HCT116 (cell line): ENCODE results near the gene ABI1. TPM values are rescaled to one million over a fixed set of nuclear protein-coding genes. Genes with fewer than 3 reads are reported as not detected.

Experiments
- ATAC-seq: fragments of 200-7000 bp; cut with Tn5 transposase; 2 replicates; pipeline ENCODE4 v1.9.1; 2020; ENCODE audit warnings: mild to moderate bottlenecking, moderate library complexity
- BruUV-seq: library from RNA; stranded (reverse); fragments of 400-500 nt; replicated peaks from 2 replicates; lab custom pipeline; 2021; lab: Mats Ljungman, UMichigan
- CTCF ChIA-PET: fragments of 300-600 bp; sonication (Branson Sonifier 250); formaldehyde crosslinking; loops from one replicate; lab custom pipeline; 2021; ENCODE audit warnings: antibody characterized with exemption; lab: Charles Lee
- POLR2A ChIA-PET: fragments of 300-600, 350-600 bp; sonication (Branson Sonifier 250); formaldehyde crosslinking; loops from one replicate; lab custom pipeline; 2021; ENCODE audit warnings: antibody characterized with exemption; lab: Charles Lee
- RAD21 ChIA-PET, 2 experiments: fragments of 300-600 bp; sonication (Branson Sonifier 250); formaldehyde crosslinking; loops; one replicate each; lab custom pipeline; 2023; ENCODE audit warnings: low total read pairs in 2 of 2; ENCODE audit not compliant: uncharacterized antibody in 2 of 2, unreplicated experiment in 2 of 2, low non-redundant PET in 1 of 2; lab: Charles Lee
- DNase-seq: peaks from one replicate; pipeline ENCODE4 v3.0.0-alpha.2; 2010; ENCODE audit warnings: low read depth, low spot score
- H2AFZ ChIP-seq: fragments of 200-600 bp; shearing (Covaris generic), sonication (generic); 2 replicates; pipeline ENCODE4 v1.6.1; 2017; ENCODE audit warnings: low read depth, mixed run types, mixed read lengths, antibody characterized with exemption, low read length; ENCODE audit not compliant: poor library complexity, severe bottlenecking
- H3K27ac ChIP-seq: 2 replicates; pipeline ENCODE4 v1.5.1; 2012; ENCODE audit warnings: low read depth, low read length
- H3K27me3 ChIP-seq: fragments of 200-600 bp; sonication (generic); 2 replicates; pipeline ENCODE4 v1.6.1; 2016; ENCODE audit warnings: mixed run types, low read length, mixed read lengths; ENCODE audit not compliant: insufficient read depth
- H3K36me3 ChIP-seq, 2 experiments: fragments of 200-500 bp in 1 of 2; fragments of 200-600 bp in 1 of 2; sonication (Bioruptor generic) in 1 of 2; sonication (generic) in 1 of 2; 2 replicates each; pipeline versions ENCODE4 v1.5.1 to v1.6.1; 2014 to 2016; ENCODE audit warnings: low read length in 2 of 2, inconsistent platforms in 1 of 2, mixed read lengths in 1 of 2, mixed run types in 1 of 2; ENCODE audit not compliant: insufficient read depth in 2 of 2, control insufficient read depth in 1 of 2
- H3K4me1 ChIP-seq, 2 experiments: fragments of 200-600 bp in 1 of 2; sonication (generic) in 1 of 2; 2 replicates each; pipeline versions ENCODE4 v1.5.1 to v1.6.1; 2012 to 2017; ENCODE audit warnings: low read length in 2 of 2, inconsistent platforms in 1 of 2, mild to moderate bottlenecking in 1 of 2, mixed read lengths in 1 of 2, mixed run types in 1 of 2, moderate library complexity in 1 of 2; ENCODE audit not compliant: insufficient read depth in 2 of 2, control insufficient read depth in 1 of 2
- H3K4me2 ChIP-seq: fragments of 200-600 bp; sonication (generic); 2 replicates; pipeline ENCODE4 v1.6.1; 2017; ENCODE audit warnings: mixed run types, low read length, mixed read lengths
- H3K4me3 ChIP-seq, 2 experiments: fragments of 200-600 bp in 1 of 2; sonication (generic) in 1 of 2; replicated peaks in 1 of 2; 2 replicates each; pipeline ENCODE4 v1.5.1; 2011 to 2016; ENCODE audit warnings: low read length in 2 of 2, control low read depth in 1 of 2, low read depth in 1 of 2, mild to moderate bottlenecking in 1 of 2, mixed read lengths in 1 of 2, mixed run types in 1 of 2
- H3K79me2 ChIP-seq: fragments of 200-600 bp; sonication (generic); 2 replicates; pipeline ENCODE4 v1.6.1; 2017; ENCODE audit warnings: mild to moderate bottlenecking, mixed run types, low read length, moderate library complexity, mixed read lengths; ENCODE audit not compliant: insufficient read depth
- H3K9ac ChIP-seq: fragments of 200-600 bp; sonication (generic); 2 replicates; pipeline ENCODE4 v1.6.1; 2016; ENCODE audit warnings: low read length, mixed read lengths
- H3K9me2 ChIP-seq: fragments of 200-600 bp; sonication (generic), shearing (Covaris generic); 2 replicates; pipeline ENCODE4 v1.6.1; 2017; ENCODE audit warnings: mixed run types, mild to moderate bottlenecking, moderate library complexity; ENCODE audit not compliant: insufficient read depth
- H3K9me3 ChIP-seq, 2 experiments: fragments of 200-500 bp in 1 of 2; fragments of 200-600 bp in 1 of 2; sonication (Bioruptor generic) in 1 of 2; sonication (generic) in 1 of 2; 2 replicates each; pipeline ENCODE4 v1.6.1; 2014 to 2017; ENCODE audit warnings: low read length in 2 of 2, mixed read lengths in 2 of 2, inconsistent platforms in 1 of 2, low read depth in 1 of 2, mild to moderate bottlenecking in 1 of 2, mixed run types in 1 of 2, moderate library complexity in 1 of 2; ENCODE audit not compliant: control insufficient read depth in 1 of 2, insufficient read depth in 1 of 2
- H4K20me1 ChIP-seq: fragments of 200-600 bp; sonication (generic), shearing (Covaris generic); 2 replicates; pipeline ENCODE4 v1.6.1; 2017; ENCODE audit warnings: mixed run types, mild to moderate bottlenecking, moderate library complexity; ENCODE audit not compliant: insufficient read depth
- ATF3 ChIP-seq: IDR thresholded peaks from 2 replicates; pipeline ENCODE4 v1.6.1; 2012
- CEBPB ChIP-seq: IDR thresholded peaks from 2 replicates; pipeline ENCODE4 v1.6.1; 2012; ENCODE audit warnings: low read depth
- CTCF ChIP-seq, 3 experiments: fragments of 200-600 bp in 1 of 3; sonication (generic) in 1 of 3; IDR thresholded peaks in 2 of 3; conservative IDR thresholded peaks in 1 of 3; 2 replicates each; pipeline ENCODE4 v1.5.1; 2012 to 2017; ENCODE audit warnings: low read depth in 2 of 3, low read length in 2 of 3, antibody characterized with exemption in 1 of 3, borderline replicate concordance in 1 of 3, control low read depth in 1 of 3, mild to moderate bottlenecking in 1 of 3, mixed read lengths in 1 of 3, mixed run types in 1 of 3, moderate library complexity in 1 of 3; ENCODE audit not compliant: insufficient read depth in 1 of 3
- EGR1 ChIP-seq: IDR thresholded peaks from 2 replicates; pipeline ENCODE4 v1.6.1; 2012; ENCODE audit warnings: low read depth
- EZH2phosphoT487 ChIP-seq: fragments of 200-600 bp; IDR thresholded peaks from 2 replicates; pipeline ENCODE4 v1.6.1; 2018; ENCODE audit warnings: antibody characterized with exemption, borderline replicate concordance
- FOSL1 ChIP-seq: IDR thresholded peaks from 2 replicates; pipeline ENCODE4 v1.6.1; 2012; ENCODE audit warnings: low read depth
- POLR2A ChIP-seq: IDR thresholded peaks from 2 replicates; pipeline ENCODE4 v1.7.0; 2011; ENCODE audit warnings: borderline replicate concordance; ENCODE audit not compliant: insufficient read depth, insufficient read length; ENCODE audit errors: extremely low read depth
- POLR2AphosphoS5 ChIP-seq: IDR thresholded peaks from 2 replicates; pipeline ENCODE4 v1.6.1; 2011; ENCODE audit warnings: mild to moderate bottlenecking, low read depth, low read length, moderate library complexity
- RAD21 ChIP-seq: IDR thresholded peaks from 2 replicates; pipeline ENCODE4 v1.6.1; 2012; ENCODE audit warnings: low read depth, mild to moderate bottlenecking
- SP1 ChIP-seq: IDR thresholded peaks from 2 replicates; pipeline ENCODE4 v1.6.1; 2012; ENCODE audit warnings: low read depth
- SRF ChIP-seq: IDR thresholded peaks from 2 replicates; pipeline ENCODE4 v1.6.1; 2012; ENCODE audit warnings: low read depth
- TCF7L2 ChIP-seq: IDR thresholded peaks from 2 replicates; pipeline ENCODE4 v1.7.0; 2011; ENCODE audit warnings: borderline replicate concordance, inconsistent platforms; ENCODE audit not compliant: insufficient read depth, insufficient read length; ENCODE audit errors: extremely low read depth
- ZBTB33 ChIP-seq: IDR thresholded peaks from 2 replicates; pipeline ENCODE4 v1.6.1; 2011; ENCODE audit warnings: mild to moderate bottlenecking, low read length, moderate library complexity; ENCODE audit not compliant: insufficient replicate concordance; ENCODE audit errors: extremely low read depth
- ZNF274 ChIP-seq: fragments of 200-500 bp; sonication (Bioruptor generic); IDR thresholded peaks from 2 replicates; pipeline ENCODE4 v1.6.1; 2014; ENCODE audit warnings: mild to moderate bottlenecking, low read depth, low read length, inconsistent platforms
- intact Hi-C: fragments of 100-400 bp; cut with micrococcal nuclease; formaldehyde crosslinking; loops from 2 replicates; pipeline ENCODE4 v1.10.0; 2022
- total RNA-seq: library from RNA; stranded (reverse); gene quantifications from one replicate; pipeline ENCODE4 v1.2.1, GENCODE V29; 2021; ENCODE audit not compliant: unreplicated experiment

ABI1 gene
- total RNA-seq, 1 experiment from 2014 or later, result 34.8 TPM

GRCh38 chr10:26809973-26810372 lies 50.8 kb downstream of the ABI1 start:
- ATAC-seq (no peak), DNase-seq (no peak)
- no peaks in the 10 kb centered on the region for H3K9me2 ChIP-seq
- CTCF ChIA-PET, result no interaction called here
- intact Hi-C loops, result no loop called here
- POLR2A ChIA-PET, result no interaction called here
- BruUV-seq, result no TSS peak
- TF ChIP-seq ATF3, result no peak
- TF ChIP-seq SP1, result no peak
- no peak for TF ChIP-seq CEBPB
- no peak for TF ChIP-seq POLR2AphosphoS5
- no peak for TF ChIP-seq RAD21
- no peak for TF ChIP-seq EGR1
- no peak for TF ChIP-seq ZNF274
- TF ChIP-seq SRF, result no peak
- no peak for TF ChIP-seq CTCF (IDR thresholded peaks at IDR 0.05 in 2 of 3, conservative IDR thresholded peaks at IDR 0.05 in 1 of 3; ENCODE audit: borderline replicate concordance in 1 of 3, insufficient read depth in 1 of 3, low read depth in 2 of 3, low read length in 2 of 3)
- no peaks in the 10 kb centered on the region for H3K36me3 ChIP-seq
- no peak overlapping the region for H3K4me2 ChIP-seq
- no peak overlapping the region for H3K4me3 ChIP-seq
- RAD21 ChIA-PET, result no interaction called here
- H2AFZ ChIP-seq, result no peak overlapping the region
- H3K9ac ChIP-seq, result no peak overlapping the region
- no peaks in the 10 kb centered on the region for H3K27me3 ChIP-seq
- no peaks in the 10 kb centered on the region for H3K4me1 ChIP-seq
- H3K79me2 ChIP-seq, result peaks cover 29% of the 10 kb centered on the region
- no peak overlapping the region for H3K27ac ChIP-seq
- no peaks in the 10 kb centered on the region for H4K20me1 ChIP-seq
- no peaks in the 10 kb centered on the region for H3K9me3 ChIP-seq

- intact Hi-C loops, result no loop called here
- POLR2A ChIA-PET, result no interaction called here
- no peak for ATAC-seq
- TF ChIP-seq EGR1 (no peak), ZBTB33 (no peak), EZH2phosphoT487 (no peak), TCF7L2 (no peak), POLR2A (no peak), CTCF (IDR thresholded peaks at IDR 0.05 in 2 of 3, conservative IDR thresholded peaks at IDR 0.05 in 1 of 3; ENCODE audit: borderline replicate concordance in 1 of 3, insufficient read depth in 1 of 3, low read depth in 2 of 3, low read length in 2 of 3) (no peak), FOSL1 (no peak)
Observed at GRCh38 chr10:26807532-26807931, 53.2 kb downstream of the ABI1 start.

More at GRCh38 chr10:26807532-26807931, 53.2 kb downstream of the ABI1 start:
- no peaks in the 10 kb centered on the region for H3K27me3 ChIP-seq
- BruUV-seq, result no TSS peak
- H3K9me3 ChIP-seq, result no peaks in the 10 kb centered on the region
- CTCF ChIA-PET, result no interaction called here
- no peak for DNase-seq
- H3K9me2 ChIP-seq, result no peaks in the 10 kb centered on the region
- H3K4me1 ChIP-seq, result no peaks in the 10 kb centered on the region
- H3K79me2 ChIP-seq, result peaks cover 23% of the 10 kb centered on the region
- H3K4me2 ChIP-seq, result no peak overlapping the region
- RAD21 ChIA-PET, result no interaction called here
- no peak overlapping the region for H3K27ac ChIP-seq
- H4K20me1 ChIP-seq, result no peaks in the 10 kb centered on the region
- no peaks in the 10 kb centered on the region for H3K36me3 ChIP-seq
- no peak overlapping the region for H2AFZ ChIP-seq
- no peak overlapping the region for H3K9ac ChIP-seq
- H3K4me3 ChIP-seq, result no peak overlapping the region
